ENCODE measurements around the gene BLVRB.
A peak's percentile ranks its signal among the peaks of the same experiment; 100 is the strongest.

BLVRB gene

DNA sequence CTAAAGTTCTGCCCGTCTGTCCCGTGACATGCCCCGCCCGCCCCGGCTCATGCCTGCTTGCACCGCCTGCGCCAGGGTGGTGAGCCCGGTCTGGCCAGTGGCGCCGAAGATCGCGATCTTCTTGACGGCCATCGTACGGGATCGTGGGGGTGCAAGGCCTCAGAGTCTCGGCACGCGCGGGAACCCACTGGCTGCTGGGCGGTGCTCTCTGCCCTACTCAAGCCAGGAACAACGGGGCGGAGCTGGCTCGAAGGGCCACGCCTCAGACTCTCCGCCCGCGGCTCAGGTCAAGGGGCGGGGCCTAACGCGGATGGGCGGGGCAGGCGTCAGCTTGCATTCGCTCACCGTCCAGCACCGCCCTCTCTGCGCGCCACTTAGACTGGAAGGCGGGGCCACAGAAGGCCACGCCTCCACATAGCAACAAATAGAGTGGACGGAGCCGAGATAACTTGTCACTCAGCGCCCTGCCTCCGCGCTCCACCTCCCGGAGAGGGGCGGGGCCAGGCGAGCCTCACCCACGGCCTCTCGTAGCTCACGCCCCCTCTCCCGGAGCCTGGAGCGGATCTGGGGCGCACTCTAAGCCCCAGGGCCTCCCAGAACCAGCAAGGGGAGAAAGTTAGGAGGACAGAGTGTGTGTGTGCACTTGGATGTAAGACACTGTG, at the start of gene BLVRB:
Gene BLVRB, minus strand, starts transcription at position 189 of the 662 bp plus-strand sequence. Its CDS starts 57 bp downstream, at position 132.
- peak within 1 kb of the TSS; percentile 70 for H3K4me3 ChIP-seq (ENCODE audit: low read depth, low read length)
- TF ChIP-seq CTCF (IDR thresholded peaks at IDR 0.05; ENCODE audit: low read depth, low read length) = no peak
- DNase-seq (ENCODE audit: low read depth, low spot score) = peak; percentile 99
- in situ Hi-C loops (cut with HindIII; ENCODE audit: low sequenced_read_pairs) = no loop called here

- in situ Hi-C loops (cut with HindIII; ENCODE audit: low sequenced_read_pairs) = no loop called here
- TF ChIP-seq CTCF (IDR thresholded peaks at IDR 0.05; ENCODE audit: low read depth, low read length) = no peak
These were observed 48.3 kb upstream of the BLVRB start for GRCh38 chr19:40513741-40514315.

GRCh38 chr19:40513345-40513678, 47.8 kb upstream of the BLVRB start:
- no peak for DNase-seq (ENCODE audit: low read depth, low spot score)
- TF ChIP-seq CTCF (IDR thresholded peaks at IDR 0.05; ENCODE audit: low read depth, low read length) = no peak
- in situ Hi-C loops (cut with HindIII; ENCODE audit: low sequenced_read_pairs) = no loop called here
- H3K4me3 ChIP-seq (ENCODE audit: low read depth, low read length) = no peak overlapping the region

More at GRCh38 chr19:40513741-40514315, 48.3 kb upstream of the BLVRB start:
- no peak overlapping the region for H3K4me3 ChIP-seq (ENCODE audit: low read depth, low read length)
- no peak for DNase-seq (ENCODE audit: low read depth, low spot score)

DNA sequence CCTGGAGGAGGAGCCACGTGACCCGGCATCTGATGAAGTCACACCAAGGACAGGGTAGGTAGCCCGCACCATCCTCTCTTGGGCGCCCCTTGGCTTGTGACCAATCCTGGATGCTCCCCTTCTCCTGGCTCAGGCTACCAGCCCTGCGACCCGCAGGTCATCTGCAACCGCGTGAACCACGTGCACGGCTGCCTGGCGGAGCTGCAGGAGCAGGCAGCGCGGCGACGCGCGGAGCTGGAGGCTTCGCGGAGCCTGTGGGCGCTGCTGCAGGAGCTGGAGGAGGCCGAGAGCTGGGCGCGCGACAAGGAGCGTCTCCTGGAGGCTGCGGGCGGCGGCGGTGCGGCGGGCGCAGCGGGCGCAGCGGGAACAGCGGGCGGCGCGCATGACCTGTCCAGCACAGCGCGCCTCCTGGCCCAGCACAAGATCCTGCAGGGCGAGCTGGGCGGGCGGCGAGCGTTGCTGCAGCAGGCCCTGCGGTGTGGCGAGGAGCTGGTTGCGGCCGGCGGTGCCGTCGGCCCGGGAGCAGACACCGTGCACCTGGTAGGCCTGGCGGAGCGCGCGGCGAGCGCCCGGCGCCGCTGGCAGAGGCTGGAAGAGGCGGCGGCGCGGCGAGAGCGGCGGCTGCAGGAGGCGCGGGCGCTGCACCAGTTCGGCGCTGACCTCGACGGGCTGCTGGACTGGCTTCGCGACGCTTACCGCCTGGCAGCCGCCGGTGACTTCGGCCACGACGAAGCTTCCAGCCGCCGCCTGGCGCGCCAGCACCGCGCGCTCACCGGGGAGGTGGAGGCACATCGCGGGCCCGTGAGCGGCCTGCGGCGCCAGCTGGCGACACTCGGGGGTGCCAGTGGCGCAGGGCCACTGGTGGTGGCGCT, 47.2 kb upstream of the BLVRB start:
- peak; percentile 4 for DNase-seq (ENCODE audit: low read depth, low spot score)
- H3K4me3 ChIP-seq (ENCODE audit: low read depth, low read length) = no peak overlapping the region
- TF ChIP-seq CTCF (IDR thresholded peaks at IDR 0.05; ENCODE audit: low read depth, low read length) = no peak
- in situ Hi-C loops (cut with HindIII; ENCODE audit: low sequenced_read_pairs) = no loop called here

DNA sequence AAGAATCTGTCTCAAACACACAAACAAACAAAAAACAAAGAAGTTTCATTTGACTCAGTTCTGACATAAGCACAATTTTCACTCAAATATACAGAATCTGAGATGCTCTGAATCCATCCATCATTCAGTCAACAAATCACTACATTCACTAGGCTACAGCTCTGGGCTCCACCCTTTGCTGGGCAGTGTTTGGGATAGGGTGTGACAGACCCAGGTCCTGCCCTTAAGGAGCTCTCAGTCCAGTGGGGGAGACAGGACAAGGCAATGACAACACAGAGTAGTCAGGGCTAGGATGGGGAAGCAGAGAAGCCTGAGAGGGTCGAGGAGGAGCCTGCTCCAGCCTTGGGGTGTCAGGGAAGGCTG, 46.5 kb upstream of the BLVRB start:
- no peak for DNase-seq (ENCODE audit: low read depth, low spot score)
- TF ChIP-seq CTCF (IDR thresholded peaks at IDR 0.05; ENCODE audit: low read depth, low read length) = no peak
- in situ Hi-C loops (cut with HindIII; ENCODE audit: low sequenced_read_pairs) = no loop called here
- no peak overlapping the region for H3K4me3 ChIP-seq (ENCODE audit: low read depth, low read length)

GRCh38 chr19:40511487-40511886, 45.9 kb upstream of the BLVRB start:
- no peak for TF ChIP-seq CTCF (IDR thresholded peaks at IDR 0.05; ENCODE audit: low read depth, low read length)
- DNase-seq (ENCODE audit: low read depth, low spot score) = no peak
- in situ Hi-C loops (cut with HindIII; ENCODE audit: low sequenced_read_pairs) = no loop called here
- no peak overlapping the region for H3K4me3 ChIP-seq (ENCODE audit: low read depth, low read length)

All from astrocyte of the spinal cord (primary cell).